Stimulated activated CD4-positive, alpha-beta T cell treated with anti-CD3 and anti-CD28 coated beads, Interleukin-1b, Interleukin-23, amount 100 ng/mL, for 1 hour (primary cell): Measurements from ENCODE around the gene N4BP3.

ENCODE experiments used
- DNase-seq, 2 donors: peaks; one replicate each; pipeline ENCODE4 v3.0.0-alpha.2; 2020; ENCODE audit warnings: low read depth in 2 of 2

The N4BP3 gene

DNA sequence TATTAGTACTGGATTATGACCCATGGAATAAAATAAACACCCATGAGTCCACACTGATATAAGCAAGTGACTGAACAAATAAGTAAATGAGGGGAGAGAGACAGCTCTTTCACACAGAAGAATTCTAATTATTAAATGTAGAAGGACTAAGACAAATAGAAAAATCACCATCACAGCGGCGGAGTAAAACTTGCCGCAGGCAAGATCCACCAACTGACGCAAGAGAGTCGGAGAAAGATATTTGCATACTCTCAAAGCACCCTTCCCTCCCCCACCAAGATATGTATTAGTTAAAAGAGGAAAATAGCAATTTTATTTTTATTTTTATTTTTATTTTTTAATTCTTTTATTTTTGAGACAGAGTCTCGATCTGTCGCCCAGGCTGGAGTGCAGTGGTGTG lies 14.6 kb upstream of the N4BP3 start:
- DNase-seq: no peak

DNA sequence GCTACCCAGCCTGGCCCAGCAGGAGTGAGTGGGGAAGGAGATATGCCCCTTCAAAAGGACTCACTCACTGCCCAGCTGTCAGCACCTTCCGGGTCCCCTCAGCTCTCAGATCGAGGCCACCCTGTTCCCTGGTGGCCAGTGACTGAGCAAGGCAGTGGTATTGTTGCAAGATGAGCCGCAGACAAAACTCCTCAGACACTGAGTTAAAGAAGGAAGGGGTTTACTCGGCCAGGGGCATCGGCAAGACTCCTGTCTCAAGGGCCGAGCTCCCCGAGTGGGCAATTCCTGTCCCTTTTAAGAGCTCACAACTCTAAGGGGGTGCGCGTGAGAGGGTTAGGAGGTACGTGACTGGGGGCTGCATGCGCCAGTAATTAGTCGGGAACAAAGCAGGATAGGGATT lies 9.7 kb upstream of the N4BP3 start:
- no peak for DNase-seq

DNA sequence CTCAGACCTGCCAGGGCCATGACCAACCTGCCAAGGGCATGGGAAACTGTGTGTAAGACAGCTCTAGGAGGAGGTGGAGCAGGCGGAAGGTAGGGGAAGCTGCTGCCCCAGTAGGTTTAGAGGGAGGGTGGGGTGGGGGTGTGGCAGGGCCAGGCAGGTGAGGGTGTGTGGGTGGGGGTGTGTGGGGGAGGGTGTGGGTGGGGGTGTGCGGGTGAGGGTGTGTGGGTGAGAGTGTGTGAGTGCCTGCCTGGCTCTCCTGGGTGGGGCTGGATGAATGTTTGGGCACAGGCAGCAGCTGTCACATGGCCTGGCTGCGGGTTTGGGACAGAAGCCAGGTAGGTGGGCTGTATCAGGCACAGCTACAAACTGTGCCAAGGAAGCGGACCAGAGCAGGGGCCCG lies 8.8 kb upstream of the N4BP3 start:
- DNase-seq: no peak

DNA sequence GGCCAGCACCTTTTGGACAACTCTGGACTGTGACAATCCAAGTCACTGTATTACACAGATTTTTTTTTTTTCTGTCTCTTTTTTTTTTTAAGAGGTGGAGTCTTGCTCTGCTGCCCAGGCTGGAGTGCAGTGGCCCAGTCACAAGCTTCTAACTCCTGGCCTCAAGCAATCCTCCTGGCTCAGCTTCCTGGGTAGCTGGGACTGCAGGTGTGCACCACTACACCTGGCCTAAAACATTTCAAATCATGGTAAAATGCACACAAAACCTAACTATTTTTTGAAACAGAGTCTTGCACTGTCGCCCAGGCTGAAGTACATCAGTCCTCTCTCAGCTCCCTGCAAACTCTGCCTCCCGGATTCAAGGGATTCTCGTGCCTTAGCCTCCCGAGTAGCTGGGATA lies 7.2 kb upstream of the N4BP3 start:
- no peak for DNase-seq

DNA sequence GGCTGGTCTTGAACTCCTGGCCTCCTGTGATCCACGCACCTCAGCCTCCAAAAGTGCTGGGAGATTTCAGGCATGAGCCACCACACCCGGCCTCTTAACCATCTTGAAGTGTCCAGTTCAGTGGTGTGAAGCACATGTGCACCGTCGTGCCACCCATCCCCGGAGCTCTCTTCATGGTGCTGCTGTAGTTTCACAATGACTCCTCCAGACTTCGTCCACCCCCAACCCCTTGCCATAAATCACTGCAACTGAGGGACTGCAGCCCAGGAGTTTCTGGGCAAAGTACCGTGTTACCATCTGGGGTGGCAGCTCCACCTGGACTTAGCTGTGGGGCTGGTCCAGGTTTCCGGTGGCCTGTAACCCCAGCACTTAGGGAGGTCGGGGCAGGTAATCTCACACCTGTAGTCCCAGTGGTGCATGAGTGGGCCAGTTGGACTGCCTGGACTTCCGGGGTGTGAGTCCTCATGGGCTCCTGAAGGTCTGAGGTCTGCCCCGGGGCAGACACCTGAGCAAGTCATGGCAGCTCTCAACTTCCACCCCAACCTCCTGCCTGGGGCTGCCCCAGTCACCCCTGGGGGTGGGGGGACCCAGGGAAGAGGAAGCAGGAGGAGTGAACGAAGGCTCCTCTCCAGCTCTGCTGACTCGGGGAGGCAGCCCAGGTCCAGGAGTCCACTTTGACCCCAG lies 6.6 kb upstream of the N4BP3 start:
- no peak for DNase-seq

DNA sequence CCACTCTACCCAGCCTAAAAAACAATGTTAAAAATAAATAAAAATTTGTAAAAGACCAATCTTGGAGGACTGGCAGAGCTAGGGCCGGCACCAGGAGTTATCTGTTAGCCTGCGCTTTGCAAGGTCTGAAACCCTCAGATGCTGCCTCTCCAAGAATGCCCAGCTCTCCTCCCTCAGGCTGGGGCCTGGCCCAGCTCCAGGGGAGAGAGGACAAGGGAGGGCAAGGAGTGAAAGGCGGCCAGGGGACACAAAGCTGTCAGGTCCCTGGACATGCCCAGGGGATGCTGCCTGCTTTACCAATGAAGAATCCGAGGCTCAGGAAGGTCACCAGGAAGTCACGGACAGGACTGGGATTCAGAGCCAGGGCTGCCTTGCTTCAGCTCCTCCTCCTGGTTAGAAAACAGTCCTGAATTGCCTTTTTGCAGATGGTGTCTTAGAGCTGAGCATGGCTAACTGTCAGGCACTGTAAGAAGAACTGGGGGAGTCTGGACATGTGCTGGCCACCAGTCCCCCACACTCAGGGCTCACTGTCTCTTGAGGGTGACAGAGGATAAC lies 5.5 kb upstream of the N4BP3 start:
- no peak for DNase-seq

DNA sequence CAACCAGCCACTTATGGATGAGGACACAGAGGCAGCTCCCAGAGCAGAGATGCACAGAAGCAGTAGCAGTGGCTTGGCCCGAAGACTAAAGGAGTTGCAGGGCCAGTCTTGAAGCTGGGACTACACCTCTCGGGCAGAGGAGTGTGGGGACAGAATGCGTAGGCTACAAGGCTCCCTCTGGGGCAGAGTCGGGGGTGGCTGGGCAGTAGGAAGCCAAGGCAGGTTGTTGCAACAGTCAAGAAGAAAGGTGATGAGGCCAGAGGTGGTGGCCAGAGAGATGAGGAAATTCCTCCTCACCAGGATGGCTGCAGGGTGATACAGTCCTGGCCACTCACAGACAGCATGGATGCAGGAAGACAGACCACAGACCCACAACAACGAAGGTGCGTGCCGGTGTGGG lies 4.9 kb upstream of the N4BP3 start:
- no peak for DNase-seq

DNA sequence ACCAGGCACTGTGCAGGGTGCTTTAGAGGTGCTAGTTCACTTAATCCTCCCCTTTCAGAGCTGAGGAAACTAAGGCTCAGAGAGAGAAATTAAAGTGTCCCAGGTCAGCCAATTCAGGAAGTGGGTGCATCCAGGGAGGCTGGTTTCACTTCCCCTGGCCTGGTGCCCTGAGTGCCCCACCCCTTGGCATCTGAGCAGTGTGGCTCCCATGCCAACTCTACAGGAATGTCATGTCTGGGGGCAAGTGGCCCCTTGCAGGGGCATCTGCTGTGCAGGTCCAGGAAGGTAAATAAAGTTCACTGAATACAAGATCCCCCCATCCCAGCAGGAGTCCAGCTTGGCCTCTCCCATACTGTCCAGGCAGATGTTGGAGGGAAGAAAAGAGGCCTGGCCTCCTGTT lies 4.4 kb upstream of the N4BP3 start:
- no peak for DNase-seq

DNA sequence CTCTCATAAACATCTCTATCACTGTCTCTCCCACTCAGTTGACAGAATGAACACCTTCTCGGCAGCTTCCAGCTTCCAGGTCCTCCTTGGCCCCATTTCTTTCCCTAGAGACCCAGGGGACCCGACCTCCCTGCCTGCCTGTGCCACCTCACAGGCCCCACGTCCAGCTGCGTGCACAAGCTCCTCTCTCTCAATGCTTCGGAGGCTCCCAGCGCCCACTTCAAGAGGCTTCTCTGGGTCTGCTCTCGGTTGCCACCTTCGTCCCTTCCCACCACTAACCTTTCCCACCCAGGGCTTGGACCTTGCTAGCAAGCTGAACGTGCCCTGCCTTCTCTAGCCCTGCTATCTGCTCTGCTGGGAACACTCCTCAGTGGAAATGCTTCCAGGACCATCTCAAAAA lies 2.8 kb upstream of the N4BP3 start:
- DNase-seq: no peak

DNA sequence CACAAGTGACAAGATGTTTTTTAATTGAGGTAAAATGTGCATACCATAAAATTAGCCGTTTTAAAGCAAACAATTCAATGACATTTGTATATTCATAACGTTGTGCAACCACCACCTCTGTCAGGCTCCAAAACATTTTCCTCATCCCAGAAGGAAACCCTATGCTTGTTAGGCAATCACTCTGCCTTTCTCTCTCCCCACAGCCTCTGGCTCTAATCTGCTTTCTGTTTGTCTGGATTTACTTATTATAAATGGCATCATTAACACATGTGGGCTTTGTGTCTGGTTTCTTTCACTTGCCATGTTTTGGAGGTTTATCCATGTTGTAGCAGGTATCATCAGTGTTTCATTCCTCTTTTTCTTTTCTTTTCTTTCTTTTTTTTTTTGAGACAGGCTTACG lies 1.4 kb upstream of the N4BP3 start:
- DNase-seq: no peak

DNA sequence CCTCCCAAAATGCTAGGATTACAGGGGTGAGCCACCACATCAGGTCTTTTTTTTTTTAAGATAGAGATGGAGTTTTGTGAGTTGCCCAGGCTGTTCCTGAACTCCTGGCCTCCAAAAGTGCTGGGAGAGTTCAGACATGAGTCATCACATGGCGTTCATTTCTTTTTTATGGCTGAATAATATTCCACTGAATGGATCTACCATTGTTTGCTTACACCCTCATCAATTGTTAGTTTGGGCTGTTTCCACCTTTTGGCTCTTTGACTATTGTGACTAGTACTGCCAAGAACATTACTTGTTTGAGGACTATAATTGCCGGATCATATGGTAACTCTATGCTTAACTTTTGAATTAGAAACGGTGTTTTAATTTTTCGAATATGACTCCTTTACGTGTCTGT lies 787 bp upstream of the N4BP3 start:
- DNase-seq: no peak

DNA sequence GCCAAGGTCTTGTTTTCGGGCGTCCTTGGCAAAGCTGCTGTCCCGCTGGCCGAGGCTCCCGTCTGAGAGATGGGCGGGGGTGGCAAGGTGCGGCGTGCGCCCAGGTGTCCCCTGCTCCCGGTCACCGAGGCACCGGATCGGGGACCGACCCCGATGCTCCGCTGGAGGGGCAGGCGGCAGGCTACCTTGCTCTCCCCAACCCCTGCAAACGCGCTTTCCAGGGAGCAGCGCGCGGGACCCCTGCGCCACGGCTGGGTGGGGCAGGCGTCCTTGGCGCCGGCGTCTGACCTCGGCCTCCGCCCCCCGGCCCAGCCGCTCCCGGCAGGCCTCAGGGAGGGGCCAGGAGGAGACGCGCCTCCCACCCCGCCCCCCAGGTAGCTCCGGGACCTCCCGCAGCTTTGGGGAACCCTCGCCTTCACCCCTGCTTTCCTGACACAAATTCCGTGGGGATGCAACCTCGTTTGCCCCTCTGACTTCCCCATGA lies 551 bp downstream of the N4BP3 start:
- no peak for DNase-seq

DNA sequence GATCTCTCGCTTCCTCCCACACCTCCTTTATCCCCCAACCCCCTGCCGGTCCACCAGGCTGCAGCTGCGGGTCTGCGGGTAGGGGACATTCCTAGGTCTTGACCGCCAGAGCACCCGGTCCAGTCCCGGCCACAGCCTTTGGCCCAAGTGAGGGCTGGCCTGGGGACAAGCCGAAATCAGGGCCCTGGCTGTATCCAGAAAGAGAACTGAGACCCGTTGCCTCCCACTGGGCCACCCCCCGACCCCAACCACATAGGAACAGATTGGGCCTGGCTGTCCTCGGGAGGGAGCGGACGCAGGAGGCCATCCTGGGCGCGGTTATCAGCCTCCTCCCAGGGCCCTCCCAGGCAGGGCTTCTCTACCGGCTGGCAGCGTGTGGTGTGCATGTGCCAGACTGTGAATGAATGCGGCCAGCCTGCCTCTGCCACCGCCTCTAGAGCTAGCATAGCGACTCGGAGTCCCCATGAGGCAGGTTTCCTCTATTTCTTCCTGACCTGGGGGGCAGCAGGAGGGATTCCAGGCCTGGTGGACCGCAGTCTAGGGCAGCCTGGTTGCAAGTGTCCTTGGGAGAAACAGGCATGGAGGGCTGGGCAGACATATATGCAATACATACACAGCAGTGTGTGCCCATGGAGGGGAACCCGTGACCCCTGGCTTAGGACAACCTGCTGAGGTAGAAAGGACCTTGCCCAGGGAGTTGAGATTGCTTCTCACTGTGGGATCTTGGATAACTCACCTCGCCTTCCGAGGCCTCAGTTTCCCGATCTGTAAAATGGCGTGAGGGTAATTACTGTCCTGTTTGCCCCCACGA lies 1.2 kb downstream of the N4BP3 start:
- peak in 1 of 2 donors; percentile 14 for DNase-seq

DNA sequence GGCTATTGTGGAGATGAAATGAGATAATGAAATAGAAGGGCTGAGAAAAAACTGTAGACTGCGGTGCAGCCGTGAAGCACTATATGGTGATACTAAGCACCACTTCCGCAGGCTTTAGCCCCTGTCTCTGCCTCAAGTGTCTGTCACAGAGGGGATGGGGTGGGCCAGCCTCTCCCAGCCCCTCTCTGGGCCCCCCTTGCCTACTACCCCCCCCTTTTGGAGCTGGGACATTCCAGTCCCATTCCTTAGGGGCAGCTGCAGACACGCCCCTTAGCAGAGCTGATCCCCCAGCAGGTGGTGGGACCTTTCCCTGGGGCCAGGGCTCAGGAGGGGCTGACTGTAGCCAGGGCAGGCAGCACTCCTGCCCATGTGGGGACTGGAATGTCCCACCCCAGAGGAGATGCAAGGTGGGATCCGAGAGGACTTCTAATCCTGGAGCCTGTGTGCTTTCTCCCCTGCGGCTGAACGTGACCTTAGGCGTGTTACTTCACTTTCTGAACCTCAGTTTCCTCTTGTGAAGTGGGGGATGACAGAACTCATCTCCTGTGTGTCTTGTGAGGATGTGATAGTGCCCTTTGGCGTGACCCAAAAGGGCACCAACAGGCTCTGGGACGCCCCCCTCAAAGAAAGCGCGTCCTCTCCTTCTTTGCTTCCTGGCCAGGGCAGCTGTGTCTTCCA lies 1.9 kb downstream of the N4BP3 start:
- no peak for DNase-seq

DNA sequence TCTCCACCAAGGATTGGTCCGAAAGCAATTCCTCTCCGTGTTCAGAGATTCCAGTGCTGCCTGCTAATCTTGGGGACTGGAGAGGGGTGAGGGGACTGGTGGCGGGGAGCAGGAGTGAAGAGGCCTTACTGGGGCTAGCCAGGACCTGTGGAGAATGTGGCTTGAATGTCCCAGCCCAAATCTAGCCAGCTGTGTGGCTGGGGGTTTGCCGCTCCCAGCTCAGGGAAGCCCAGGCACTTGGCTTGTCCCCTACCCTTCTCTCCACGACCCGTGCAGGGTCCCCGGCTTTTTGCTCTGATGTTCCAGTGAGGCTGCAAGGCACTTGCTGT lies 2.4 kb downstream of the N4BP3 start:
- no peak for DNase-seq

DNA sequence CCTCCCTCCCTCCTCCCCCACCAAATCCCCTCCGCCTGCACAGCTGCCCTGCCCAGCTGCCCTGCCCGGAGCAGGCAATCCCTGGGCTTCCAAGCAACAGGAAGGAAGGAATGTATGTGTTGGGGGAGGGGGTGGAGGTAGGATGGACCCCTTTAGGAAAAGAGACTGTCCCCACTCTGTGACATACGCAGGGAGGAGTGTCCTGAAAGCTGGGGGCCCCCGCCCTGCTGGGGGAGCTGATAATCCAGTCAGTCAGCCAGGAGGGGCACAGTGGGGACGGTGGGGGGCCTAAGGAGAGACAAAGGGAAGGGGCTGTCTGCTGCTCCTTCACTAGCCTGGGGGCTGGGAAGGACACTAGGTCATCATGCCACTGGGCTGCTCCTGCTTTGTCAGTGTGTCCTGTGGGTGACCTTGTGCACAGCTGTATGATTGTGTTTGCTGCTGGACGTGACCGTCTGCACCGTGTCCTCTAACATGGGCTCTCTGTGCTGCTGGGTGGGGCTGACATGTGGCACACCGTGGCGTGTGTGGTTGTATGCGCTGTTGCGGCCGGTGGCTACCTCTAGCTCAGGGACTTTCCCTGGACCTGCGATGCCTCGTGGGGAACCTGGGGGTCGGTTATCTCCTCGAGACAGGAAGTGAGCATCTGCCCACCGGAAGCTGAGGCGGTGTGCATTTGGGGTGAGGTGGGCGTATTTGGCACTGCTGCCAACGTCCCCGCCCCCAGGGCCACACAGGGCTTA lies 3.0 kb downstream of the N4BP3 start:
- DNase-seq: peak in 1 of 2 donors; percentile 23

DNA sequence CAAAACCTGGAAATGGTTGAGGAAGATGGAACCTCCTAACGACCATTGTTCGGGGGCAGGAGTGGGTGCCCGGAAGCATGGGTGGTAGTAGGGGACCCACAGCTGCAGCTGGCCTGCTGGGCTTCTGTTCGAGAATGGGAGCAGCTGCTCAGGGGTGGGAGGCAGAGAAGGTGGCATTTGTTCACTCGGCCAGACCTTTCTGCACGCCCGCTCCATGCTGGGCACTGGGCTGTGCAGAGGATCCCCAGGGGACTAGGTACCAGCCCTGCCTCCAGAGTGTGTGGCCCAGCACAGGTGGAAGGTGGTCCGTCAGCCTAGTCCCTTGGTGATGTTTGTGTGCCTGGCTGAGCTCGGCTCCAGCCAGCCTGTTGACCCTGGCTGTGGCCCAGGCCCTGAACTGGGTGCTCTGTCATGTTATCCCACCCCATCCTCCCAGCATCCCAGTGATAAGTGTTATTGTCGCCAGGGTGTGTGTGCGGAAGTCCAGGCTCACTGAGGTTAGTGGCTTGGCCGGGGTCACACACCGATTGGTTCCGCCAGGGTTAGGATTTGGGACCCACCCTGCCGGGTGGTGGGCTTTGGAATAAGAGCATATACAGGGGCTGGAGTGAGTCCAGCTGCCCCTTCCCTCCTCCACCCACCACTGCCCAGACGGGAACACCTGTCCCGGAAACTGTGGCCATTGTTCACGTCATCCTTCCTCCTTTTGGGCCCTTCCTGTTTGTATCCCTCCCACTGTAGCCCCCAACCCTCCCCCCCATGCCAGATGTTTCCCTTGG lies 4.8 kb downstream of the N4BP3 start:
- no peak for DNase-seq

DNA sequence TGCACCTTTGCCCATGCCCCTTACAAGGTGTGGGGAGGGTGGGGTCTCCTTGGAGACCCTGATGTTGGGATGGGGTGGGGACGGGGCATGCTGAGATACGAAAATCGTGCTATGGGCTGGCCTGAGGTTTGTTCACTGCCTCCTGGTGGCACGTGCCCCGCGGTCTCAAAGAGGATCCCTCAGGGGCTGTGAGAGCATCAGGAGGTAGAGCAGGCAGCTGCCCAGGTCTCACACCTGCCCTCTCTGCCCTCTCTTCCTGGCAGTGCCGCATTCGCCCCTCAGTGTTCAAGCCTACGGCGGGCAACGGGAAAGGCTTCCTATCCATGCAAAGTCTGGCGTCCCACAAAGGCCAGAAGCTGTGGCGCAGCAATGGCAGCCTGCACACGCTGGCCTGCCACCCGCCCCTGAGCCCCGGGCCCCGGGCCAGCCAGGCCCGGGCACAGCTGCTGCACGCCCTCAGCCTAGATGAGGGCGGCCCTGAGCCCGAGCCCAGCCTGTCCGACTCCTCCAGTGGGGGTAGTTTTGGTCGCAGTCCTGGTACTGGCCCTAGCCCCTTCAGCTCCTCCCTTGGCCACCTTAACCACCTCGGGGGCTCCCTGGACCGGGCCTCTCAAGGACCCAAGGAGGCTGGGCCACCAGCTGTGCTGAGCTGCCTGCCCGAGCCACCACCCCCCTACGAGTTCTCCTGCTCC lies 6.7 kb downstream of the N4BP3 start:
- DNase-seq: no peak

DNA sequence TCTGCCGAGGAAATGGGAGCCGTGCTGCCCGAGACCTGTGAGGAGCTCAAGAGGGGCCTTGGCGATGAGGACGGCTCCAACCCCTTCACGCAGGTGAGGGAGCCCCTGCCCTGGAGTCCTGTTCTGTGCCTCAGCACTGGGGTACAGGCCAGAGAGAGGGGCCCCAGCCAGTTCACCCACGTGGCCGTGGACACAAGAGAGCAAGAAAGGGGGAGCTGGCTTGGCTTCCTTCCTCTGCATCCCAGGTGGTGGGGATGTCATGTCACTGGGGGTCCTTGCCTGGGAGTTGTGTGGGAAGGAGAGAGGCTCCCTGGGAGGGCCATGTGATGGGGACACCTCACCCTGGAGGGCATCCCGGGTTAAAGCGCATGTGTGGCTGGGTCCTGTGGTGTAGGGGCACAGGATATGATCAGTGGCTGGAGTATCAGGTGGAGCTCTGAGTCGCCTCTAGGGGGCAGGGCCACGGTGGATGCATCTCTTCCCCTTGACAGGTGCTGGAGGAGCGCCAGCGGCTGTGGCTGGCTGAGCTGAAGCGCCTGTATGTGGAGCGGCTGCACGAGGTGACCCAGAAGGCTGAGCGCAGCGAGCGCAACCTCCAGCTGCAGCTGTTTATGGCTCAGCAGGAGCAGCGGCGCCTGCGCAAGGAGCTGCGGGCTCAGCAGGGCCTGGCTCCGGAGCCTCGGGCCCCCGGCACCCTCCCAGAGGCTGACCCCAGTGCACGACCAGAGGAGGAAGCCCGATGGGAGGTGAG lies 7.5 kb downstream of the N4BP3 start:
- peak; percentile 51 to 72 for DNase-seq
